Measurements from ENCODE around the gene CMSS1. TPM values are rescaled to one million over a fixed set of nuclear protein-coding genes. Genes with fewer than 3 reads are reported as not detected.

The CMSS1 gene
- total and polyA plus RNA-seq, 12 donors, result 16.2 to 75.6 (median 33.0) TPM

DNA sequence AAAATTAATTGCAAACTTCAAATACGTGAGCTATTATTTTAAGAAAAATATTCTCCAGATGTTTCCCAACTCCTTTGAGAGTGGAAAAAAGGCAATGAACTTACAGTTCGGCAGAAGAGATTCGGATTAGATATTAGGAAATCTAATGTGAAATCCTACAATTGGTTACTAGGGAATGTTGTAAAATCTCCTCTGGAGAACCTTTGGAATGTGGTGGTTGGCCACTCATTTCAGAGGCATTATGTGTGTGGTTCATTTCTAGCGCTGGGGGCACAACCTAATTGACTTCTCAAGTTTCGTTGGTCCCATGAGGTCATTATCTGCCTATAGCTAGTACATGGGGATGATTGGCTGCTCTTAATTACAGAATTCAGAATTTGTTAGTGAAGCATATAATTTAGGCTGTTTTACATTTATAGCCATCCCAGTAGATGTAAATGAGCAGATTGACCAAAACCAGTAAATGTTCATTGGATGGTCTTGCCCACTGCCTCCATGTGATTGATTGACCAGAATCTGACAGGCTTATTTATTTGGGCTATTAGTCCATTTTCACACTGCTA lies 34.6 kb upstream of the CMSS1 start:
- no peak overlapping the region for H3K27ac ChIP-seq
- intact Hi-C loops (cut with DNase I), result no loop called here
- H3K4me1 ChIP-seq (replicated peaks in 1 of 2), result no peaks in the 10 kb centered on the region
- no peak for DNase-seq
- H3K4me3 ChIP-seq, result no peak overlapping the region
- 55 to 63% (median 60%) methylated on average over 5 of the region's 5 CpGs for WGBS, 4 donors
- no peaks in the 10 kb centered on the region for H3K27me3 ChIP-seq
- no peaks in the 10 kb centered on the region for H3K9me3 ChIP-seq (replicated peaks in 1 of 3)
- no peaks in the 10 kb centered on the region for H3K36me3 ChIP-seq (replicated peaks in 1 of 2)
- TF ChIP-seq CTCF (IDR thresholded peaks at IDR 0.05) (no peak), POLR2A (IDR thresholded peaks at IDR 0.05) (no peak)

GRCh38 chr3:99789011-99789721 lies 28.5 kb upstream of the CMSS1 start:
- 19 to 31% (median 24%) methylated on average over 3 of the region's 3 CpGs for WGBS, 4 donors
- no peaks in the 10 kb centered on the region for H3K9me3 ChIP-seq (replicated peaks in 1 of 3)
- peak; percentile 18 to 57 (median 24) for DNase-seq
- TF ChIP-seq POLR2A (IDR thresholded peaks at IDR 0.05) (no peak), CTCF (IDR thresholded peaks at IDR 0.05) (peak; percentile 36 to 59 (median 42))
- intact Hi-C loops (cut with DNase I), result no loop called here
- no peak overlapping the region for H3K4me3 ChIP-seq
- H3K4me1 ChIP-seq (replicated peaks in 1 of 2), result no peaks in the 10 kb centered on the region
- H3K27me3 ChIP-seq, result no peaks in the 10 kb centered on the region
- H3K27ac ChIP-seq, result no peak overlapping the region
- no peaks in the 10 kb centered on the region for H3K36me3 ChIP-seq (replicated peaks in 1 of 2)

DNA sequence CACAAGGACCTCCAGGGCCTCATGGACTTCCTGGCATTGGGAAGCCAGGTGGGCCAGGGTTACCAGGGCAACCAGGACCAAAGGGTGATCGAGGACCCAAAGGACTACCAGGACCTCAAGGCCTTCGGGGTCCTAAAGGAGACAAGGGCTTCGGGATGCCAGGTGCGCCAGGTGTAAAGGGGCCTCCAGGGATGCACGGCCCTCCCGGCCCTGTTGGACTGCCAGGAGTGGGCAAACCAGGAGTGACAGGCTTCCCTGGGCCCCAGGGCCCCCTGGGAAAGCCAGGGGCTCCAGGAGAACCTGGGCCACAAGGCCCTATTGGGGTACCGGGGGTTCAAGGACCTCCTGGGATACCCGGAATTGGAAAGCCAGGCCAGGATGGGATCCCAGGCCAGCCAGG lies 23.2 kb upstream of the CMSS1 start:
- WGBS, 4 donors, result 90 to 97% (median 94%) methylated on average over 2 to 8 of the region's 8 CpGs
- Histone ChIP-seq H3K36me3 (replicated peaks in 1 of 2) (no peaks in the 10 kb centered on the region), H3K27me3 (no peaks in the 10 kb centered on the region), H3K27ac (no peak overlapping the region), H3K9me3 (replicated peaks in 1 of 3) (no peaks in the 10 kb centered on the region), H3K4me1 (replicated peaks in 1 of 2) (no peaks in the 10 kb centered on the region), H3K4me3 (no peak overlapping the region)
- no peak for TF ChIP-seq CTCF (IDR thresholded peaks at IDR 0.05)
- no peak for TF ChIP-seq POLR2A (IDR thresholded peaks at IDR 0.05)
- DNase-seq, result no peak
- intact Hi-C loops (cut with DNase I), result no loop called here

DNA sequence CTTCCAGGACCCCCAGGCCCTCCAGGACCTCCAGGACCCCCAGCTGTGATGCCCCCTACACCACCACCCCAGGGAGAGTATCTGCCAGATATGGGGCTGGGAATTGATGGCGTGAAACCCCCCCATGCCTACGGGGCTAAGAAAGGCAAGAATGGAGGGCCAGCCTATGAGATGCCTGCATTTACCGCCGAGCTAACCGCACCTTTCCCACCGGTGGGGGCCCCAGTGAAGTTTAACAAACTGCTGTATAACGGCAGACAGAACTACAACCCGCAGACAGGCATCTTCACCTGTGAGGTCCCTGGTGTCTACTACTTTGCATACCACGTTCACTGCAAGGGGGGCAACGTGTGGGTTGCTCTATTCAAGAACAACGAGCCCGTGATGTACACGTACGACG lies 22.1 kb upstream of the CMSS1 start:
- no peak for DNase-seq
- Histone ChIP-seq H3K9me3 (replicated peaks in 1 of 3) (no peaks in the 10 kb centered on the region), H3K27ac (no peak overlapping the region), H3K27me3 (no peaks in the 10 kb centered on the region), H3K36me3 (replicated peaks in 1 of 2) (no peaks in the 10 kb centered on the region), H3K4me1 (replicated peaks in 1 of 2) (no peaks in the 10 kb centered on the region), H3K4me3 (no peak overlapping the region)
- 89 to 93% (median 91%) methylated on average over 13 to 15 of the region's 15 CpGs for WGBS, 4 donors
- intact Hi-C loops (cut with DNase I), result no loop called here
- TF ChIP-seq CTCF (IDR thresholded peaks at IDR 0.05) (no peak), POLR2A (IDR thresholded peaks at IDR 0.05) (no peak)

All from adrenal gland (tissue), 12 donors.